Activated CD4-positive, alpha-beta T cell treated with anti-CD3 and anti-CD28 coated beads, Interleukin-2, amount 50 U/mL, for 4 hours (primary cell): ENCODE measurements around the gene MPPED1.
A peak's percentile ranks its signal among the peaks of the same experiment; 100 is the strongest.

Source experiments
- DNase-seq, 2 experiments: peaks; one replicate each; pipeline ENCODE4 v3.0.0-alpha.2; 2020

Gene MPPED1

GRCh38 chr22:43411869-43412807 lies at the start of gene MPPED1:
Gene MPPED1, plus strand, starts transcription at chr22:43412014. Its CDS starts 12,972 bp downstream, at chr22:43424986.
- DNase-seq, result no peak

GRCh38 chr22:43363315-43364168 lies 48.3 kb upstream of the MPPED1 start:
- no peak for DNase-seq

- DNase-seq, result no peak
Measured at GRCh38 chr22:43364169-43364435, 47.7 kb upstream of the MPPED1 start.

- DNase-seq, result no peak
Measured at GRCh38 chr22:43365715-43366440, 45.9 kb upstream of the MPPED1 start.

- DNase-seq, result no peak
Measured at GRCh38 chr22:43370036-43370435, 41.8 kb upstream of the MPPED1 start.

GRCh38 chr22:43375951-43376455 lies 35.8 kb upstream of the MPPED1 start:
- DNase-seq, result no peak

- DNase-seq, result no peak
Measured at GRCh38 chr22:43376765-43377547, 34.9 kb upstream of the MPPED1 start.

GRCh38 chr22:43377548-43377895 lies 34.3 kb upstream of the MPPED1 start:
- no peak for DNase-seq

- DNase-seq, result no peak
Measured at GRCh38 chr22:43377896-43378704, 33.7 kb upstream of the MPPED1 start.

- DNase-seq, result no peak
Measured at GRCh38 chr22:43381693-43382092, 30.1 kb upstream of the MPPED1 start.

- DNase-seq, result no peak
Measured at GRCh38 chr22:43384863-43385262, 27.0 kb upstream of the MPPED1 start.

GRCh38 chr22:43385770-43386641 lies 25.8 kb upstream of the MPPED1 start:
- DNase-seq, result peak; percentile 56

GRCh38 chr22:43387815-43388214 lies 24.0 kb upstream of the MPPED1 start:
- no peak for DNase-seq

GRCh38 chr22:43388420-43388851 lies 23.4 kb upstream of the MPPED1 start:
- DNase-seq, result peak; percentile 55 to 60

- DNase-seq, result no peak
Measured at GRCh38 chr22:43389227-43389836, 22.5 kb upstream of the MPPED1 start.

- no peak for DNase-seq
Measured at GRCh38 chr22:43390166-43390565, 21.6 kb upstream of the MPPED1 start.

- DNase-seq, result no peak
Measured at GRCh38 chr22:43390872-43391271, 20.9 kb upstream of the MPPED1 start.

- DNase-seq, result no peak
Measured at GRCh38 chr22:43391306-43391705, 20.5 kb upstream of the MPPED1 start.

GRCh38 chr22:43392385-43392989 lies 19.3 kb upstream of the MPPED1 start:
- no peak for DNase-seq
